Measurements from ENCODE around the gene CCDC184. TPM values are rescaled to one million over a fixed set of nuclear protein-coding genes. Genes with fewer than 3 reads are reported as not detected.

CCDC184 gene
- polyA plus RNA-seq, 6 donors from 2014 or later: 0.19 to 0.61 (median 0.31) TPM; not detected in 3

Other genes starting within 250 kb of the CCDC184 start
- gene TMEM106C, start 220.0 kb upstream of the CCDC184 start, polyA plus RNA-seq (ENCODE audit: low read depth in 6 of 6): 10 to 100 TPM; 32.6 to 53.0 (median 44.9) TPM
- not detected for gene COL2A1, start 179.2 kb upstream of the CCDC184 start, polyA plus RNA-seq (ENCODE audit: low read depth in 6 of 6)
- gene SENP1, start 77.6 kb upstream of the CCDC184 start, polyA plus RNA-seq (ENCODE audit: low read depth in 6 of 6): 10 to 100 TPM in 5 of 6 donors, 1 to 10 TPM in 1; 3.6 to 18.6 (median 15.6) TPM
- 10 to 100 TPM in 1 of 6 donors, 1 to 10 TPM in 5; 5.3 to 12.2 (median 7.1) TPM for gene PFKM, start 64.3 kb upstream of the CCDC184 start, polyA plus RNA-seq (ENCODE audit: low read depth in 6 of 6)
- gene ASB8, start 26.1 kb upstream of the CCDC184 start, polyA plus RNA-seq (ENCODE audit: low read depth in 6 of 6): 10 to 100 TPM; 62.1 to 89.5 (median 74.8) TPM
- gene OR10AD1, start 19.6 kb downstream of the CCDC184 start, polyA plus RNA-seq (ENCODE audit: low read depth in 6 of 6): not detected
- 10 to 100 TPM in 5 of 6 donors, 1 to 10 TPM in 1; 7.8 to 19.1 (median 12.5) TPM for gene ZNF641, start 167.3 kb downstream of the CCDC184 start, polyA plus RNA-seq (ENCODE audit: low read depth in 6 of 6)

Data from naive B cell (primary cell).